Naive thymus-derived CD4-positive, alpha-beta T cell (primary cell): ENCODE data around the gene EPS8L2. TPM values are rescaled to one million over a fixed set of nuclear protein-coding genes. Genes with fewer than 3 reads are reported as not detected.

Source experiments
- ATAC-seq: fragments of 150-1000 bp; cut with Tn5 transposase; 2 replicates; pipeline ENCODE4 v1.10.0; 2021; ENCODE audit warnings: mild to moderate bottlenecking, moderate library complexity
- CTCF ChIA-PET: fragments of 350-600 bp; sonication (Branson Sonifier 250); formaldehyde crosslinking; loops from one replicate; lab custom pipeline; 2021; ENCODE audit warnings: antibody characterized with exemption; lab: Charles Lee
- POLR2A ChIA-PET: fragments of 350-600 bp; sonication (Branson Sonifier 250); formaldehyde crosslinking; loops from one replicate; lab custom pipeline; 2021; ENCODE audit warnings: antibody characterized with exemption, inconsistent platforms; lab: Charles Lee
- DNase-seq, 9 donors: peaks; one replicate each; pipeline versions ENCODE4 v3.0.0 to v3.0.0-alpha.2; 2020 to 2022; ENCODE audit warnings: mixed read lengths in 1 of 9
- H3K27ac ChIP-seq: one replicate; pipeline ENCODE4 v1.7.0; 2013; ENCODE audit warnings: mild to moderate bottlenecking, low read depth, low read length, moderate library complexity
- H3K27me3 ChIP-seq, 2 donors: one replicate each; pipeline ENCODE4 v1.7.0; 2013; ENCODE audit warnings: low read length in 2 of 2, mild to moderate bottlenecking in 2 of 2, moderate library complexity in 2 of 2; ENCODE audit not compliant: control insufficient read depth in 2 of 2, insufficient read depth in 2 of 2
- H3K36me3 ChIP-seq, 3 experiments: 1 replicate in 2 of 3; 2 replicates in 1 of 3; pipeline ENCODE4 v1.7.0; 2013; ENCODE audit warnings: low read length in 3 of 3, mild to moderate bottlenecking in 3 of 3, moderate library complexity in 1 of 3; ENCODE audit not compliant: insufficient read depth in 3 of 3, control insufficient read depth in 2 of 3
- H3K4me1 ChIP-seq, 2 donors: one replicate each; pipeline ENCODE4 v1.7.0; 2013; ENCODE audit warnings: low read length in 2 of 2, mild to moderate bottlenecking in 2 of 2, moderate library complexity in 1 of 2; ENCODE audit not compliant: control insufficient read depth in 2 of 2, insufficient read depth in 2 of 2
- H3K4me3 ChIP-seq: 2 replicates; pipeline ENCODE4 v1.7.0; 2013; ENCODE audit warnings: mild to moderate bottlenecking, low read length
- H3K9me3 ChIP-seq, 3 experiments: 1 replicate in 2 of 3; 2 replicates in 1 of 3; pipeline ENCODE4 v1.7.0; 2013; ENCODE audit warnings: low read length in 3 of 3; ENCODE audit not compliant: control insufficient read depth in 2 of 3
- H3K27ac Mint-ChIP-seq, 9 donors: one replicate each; pipeline ENCODE4 v1.8.0; 2020 to 2022; ENCODE audit warnings: mixed read lengths in 9 of 9, mild to moderate bottlenecking in 8 of 9, moderate library complexity in 5 of 9, inconsistent platforms in 2 of 9
- H3K27me3 Mint-ChIP-seq, 5 donors: one replicate each; pipeline ENCODE4 v1.8.0; 2021 to 2022; ENCODE audit warnings: mixed read lengths in 5 of 5, mild to moderate bottlenecking in 1 of 5
- H3K36me3 Mint-ChIP-seq, 5 donors: one replicate each; pipeline ENCODE4 v1.8.0; 2020 to 2022; ENCODE audit warnings: mixed read lengths in 5 of 5, mild to moderate bottlenecking in 3 of 5, inconsistent platforms in 1 of 5
- H3K4me1 Mint-ChIP-seq, 7 donors: one replicate each; pipeline ENCODE4 v1.8.0; 2020 to 2022; ENCODE audit warnings: mixed read lengths in 7 of 7, mild to moderate bottlenecking in 3 of 7, inconsistent platforms in 1 of 7
- H3K4me3 Mint-ChIP-seq, 10 donors: one replicate each; pipeline ENCODE4 v1.8.0; 2020 to 2022; ENCODE audit warnings: mild to moderate bottlenecking in 10 of 10, mixed read lengths in 10 of 10, moderate library complexity in 6 of 10, inconsistent platforms in 2 of 10
- H3K9me3 Mint-ChIP-seq, 11 donors: one replicate each; pipeline ENCODE4 v1.8.0; 2020 to 2022; ENCODE audit warnings: mixed read lengths in 11 of 11, mild to moderate bottlenecking in 4 of 11, inconsistent platforms in 1 of 11, moderate library complexity in 1 of 11
- intact Hi-C, 2 donors: fragments of 100-400 bp; cut with micrococcal nuclease; formaldehyde crosslinking; loops; one replicate each; pipeline ENCODE4 v1.15.1; 2023
- polyA plus RNA-seq, 2 donors: library from polyadenylated mRNA; unstranded; fragments of 300-500 nt; fragmentation: Illumina TruSeq; gene quantifications; one replicate each; pipeline ENCODE4 v1.2.3, GENCODE V29; 2021
- total RNA-seq, 6 experiments: library from RNA in 5 of 6; stranded (reverse) in 5 of 6; gene quantifications; 1 replicate in 5 of 6; 2 replicates in 1 of 6; pipeline ENCODE4 v1.2.3 and lab custom pipeline; 2021 to 2026

EPS8L2 gene
- total and polyA plus RNA-seq, 7 experiments from 2014 or later, result 4.5 to 16.6 (median 7.4) TPM

DNA sequence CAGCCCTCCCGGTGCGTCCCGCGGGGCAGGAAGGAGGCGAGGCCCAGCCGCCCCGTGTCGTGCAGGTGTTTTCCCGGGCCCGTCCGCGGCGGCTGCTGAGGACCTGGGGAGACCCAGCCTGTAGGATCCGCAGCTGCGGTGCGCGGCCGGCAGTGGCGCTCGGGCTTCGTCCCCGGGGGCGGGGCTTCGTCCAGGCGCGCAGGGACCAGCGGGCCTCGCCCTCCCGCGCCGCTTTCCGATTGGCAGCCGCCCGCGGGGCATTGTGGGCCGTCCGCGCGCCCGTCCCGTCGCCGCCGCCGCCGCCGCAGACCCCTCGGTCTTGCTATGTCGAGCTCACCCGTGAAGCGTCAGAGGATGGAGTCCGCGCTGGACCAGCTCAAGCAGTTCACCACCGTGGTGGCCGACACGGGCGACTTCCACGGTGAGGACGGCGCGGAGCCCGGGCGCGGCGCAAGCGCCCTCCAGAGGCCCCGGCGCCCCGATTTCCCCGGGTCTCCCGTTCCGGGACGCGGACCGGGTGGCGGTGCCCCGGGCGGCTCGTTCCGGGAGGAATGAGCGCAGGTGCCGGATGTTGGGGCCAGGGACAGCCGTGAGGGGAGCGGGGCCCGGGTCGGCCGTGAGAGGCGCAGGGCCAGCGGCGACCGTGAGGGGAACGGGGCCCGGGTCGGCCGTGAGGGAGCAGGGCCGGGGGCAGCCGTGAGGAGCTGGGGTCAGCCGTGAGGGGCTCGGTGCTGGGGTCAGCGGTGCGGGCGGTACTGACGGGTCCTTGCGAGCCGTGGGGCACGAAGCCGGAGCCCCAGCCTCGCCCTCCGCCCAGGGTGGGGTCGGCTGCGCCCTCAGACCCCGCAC lies 41.4 kb downstream of the EPS8L2 start, which contains the start of gene TALDO1:
Gene TALDO1 (plus strand): TSS at position 307 of the 849 bp plus-strand sequence. CDS start 18 bp downstream, at position 325.
- peak; percentile 92 for ATAC-seq
- H3K27ac ChIP-seq, result peak within 1 kb of the TSS; percentile 80
- no peaks in the 10 kb centered on the region for H3K36me3 Mint-ChIP-seq
- H3K27ac Mint-ChIP-seq, result peak within 1 kb of the TSS; percentile 73 to 90 (median 83)
- POLR2A ChIA-PET, result interaction anchor here (0.8 to 3.1 kb wide), 11 partner anchors 10 to 241 kb away, joined by 3 to 21 read pairs (median 4); partner anchors contain the start of genes GATD1, IRF7 and RNH1
- H3K4me3 Mint-ChIP-seq, result peak within 1 kb of the TSS; percentile 80 to 93 (median 88)
- no peaks in the 10 kb centered on the region for H3K9me3 Mint-ChIP-seq
- peaks cover 5 to 28% (median 19%) of the 10 kb centered on the region in 7 donors for H3K4me1 Mint-ChIP-seq
- peak; percentile 54 to 96 (median 60) for DNase-seq
- intact Hi-C loops, result loop anchor here (1.0 to 5.0 kb wide), 7 partner anchors 17 to 180 kb away; partner anchors contain the start of genes AP2A2 (in 1 of the 2), CHID1 (in 1 of the 2) and GATD1 (in 1 of the 2)
- H3K36me3 ChIP-seq, result peaks cover 0 to 5% (median 0%) of the 10 kb centered on the region in 3 experiments
- H3K4me1 ChIP-seq, result peaks cover 10% of the 10 kb centered on the region in 2 donors
- no peaks in the 10 kb centered on the region for H3K9me3 ChIP-seq
- no peaks in the 10 kb centered on the region for H3K27me3 Mint-ChIP-seq
- peak within 1 kb of the TSS; percentile 67 for H3K4me3 ChIP-seq
- no peaks in the 10 kb centered on the region for H3K27me3 ChIP-seq
- CTCF ChIA-PET, result interaction anchor here (0.6 to 2.9 kb wide), 5 partner anchors 17 to 511 kb away, joined by 3 to 8 read pairs (median 3); partner anchors contain the start of gene PSMD13

DNA sequence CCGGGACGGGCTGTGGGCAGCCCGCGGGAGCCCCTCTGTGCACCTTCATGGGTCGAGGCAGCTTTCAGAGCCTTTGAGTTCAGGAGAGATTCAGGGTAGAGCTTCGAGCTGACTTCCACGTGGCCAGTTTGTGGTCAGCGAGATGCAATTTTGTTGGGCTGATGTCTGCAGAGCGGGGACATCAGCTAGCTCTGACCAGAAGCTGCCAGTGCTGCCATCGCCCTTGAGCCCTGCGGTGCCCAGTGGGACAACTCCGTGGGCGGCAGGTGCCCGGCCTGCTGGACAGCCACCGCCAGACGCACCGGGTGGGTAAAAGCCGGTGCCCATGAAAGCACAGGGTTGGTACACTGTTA lies 42.0 kb downstream of the EPS8L2 start:
- Histone ChIP-seq H3K9me3 (no peaks in the 10 kb centered on the region), H3K4me1 (peaks cover 10% of the 10 kb centered on the region in 2 donors), H3K27me3 (no peaks in the 10 kb centered on the region), H3K36me3 (peaks cover 0 to 5% (median 0%) of the 10 kb centered on the region in 3 experiments), H3K27ac (peak overlapping the region; percentile 80), H3K4me3 (peak overlapping the region; percentile 67)
- ChIA-PET CTCF (interaction anchor here (0.7 to 2.9 kb wide), 5 partner anchors 9 to 188 kb away, joined by 3 to 8 read pairs (median 3); no protein-coding TSS in a partner anchor), POLR2A (interaction anchor here (0.8 to 3.1 kb wide), 10 partner anchors 10 to 241 kb away, joined by 3 to 21 read pairs (median 5); partner anchors contain the start of genes GATD1, IRF7, PNPLA2 and RNH1)
- Mint-ChIP-seq H3K4me3 (peak overlapping the region; percentile 74 to 91 (median 86)), H3K4me1 (peaks cover 5 to 34% (median 19%) of the 10 kb centered on the region in 7 donors), H3K27me3 (no peaks in the 10 kb centered on the region), H3K9me3 (no peaks in the 10 kb centered on the region), H3K36me3 (no peaks in the 10 kb centered on the region), H3K27ac (peak overlapping the region in 8 of 9 donors; percentile 58 to 85 (median 72))
- intact Hi-C loops, result loop anchor here in 1 of 2 donors (5.0 kb wide), 2 partner anchors 164 to 179 kb away; partner anchors contain the start of genes AP2A2 and CHID1
- no peak for ATAC-seq
- DNase-seq, result no peak

DNA sequence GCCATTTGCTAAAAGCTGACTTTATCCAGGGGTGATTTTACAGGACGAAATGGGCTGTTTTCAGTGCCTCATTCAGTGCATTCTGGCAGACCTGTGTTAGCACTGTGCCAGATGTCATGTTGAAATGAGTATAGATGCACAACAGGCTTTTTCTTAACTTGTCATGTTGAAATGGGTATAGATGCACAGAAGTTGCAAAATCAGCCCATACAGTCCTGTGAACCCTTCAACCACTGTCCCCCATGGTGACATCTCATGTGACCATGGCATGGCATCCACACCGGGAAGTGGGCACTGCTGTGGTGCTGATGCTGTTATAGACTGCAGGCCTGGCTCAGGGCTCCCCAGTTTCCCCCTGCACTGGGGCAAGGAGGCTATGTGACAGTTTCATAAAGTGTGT lies 43.7 kb downstream of the EPS8L2 start:
- H3K9me3 Mint-ChIP-seq, result no peaks in the 10 kb centered on the region

DNA sequence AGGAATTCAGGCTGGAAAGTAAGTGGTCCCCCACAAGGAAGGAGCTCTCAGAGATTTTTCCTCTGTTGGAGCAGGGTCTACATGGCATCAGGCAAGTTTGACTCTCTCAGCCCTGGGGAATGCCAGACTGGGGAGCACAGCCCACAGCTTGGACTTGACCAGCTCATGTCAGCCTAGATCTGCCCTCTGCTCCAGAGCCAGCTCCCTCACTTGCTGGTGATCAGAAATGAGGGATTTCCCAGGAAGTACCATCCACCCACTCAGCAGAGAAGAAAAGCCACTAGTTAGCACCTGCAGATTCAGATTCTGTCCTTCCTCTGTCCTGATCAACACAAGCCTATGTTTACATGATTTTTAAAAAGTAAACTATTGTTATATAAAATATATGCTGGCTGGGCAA lies 54.2 kb downstream of the EPS8L2 start:
- no peak overlapping the region for H3K4me3 ChIP-seq
- Mint-ChIP-seq H3K4me1 (peaks cover 0 to 6% (median 0%) of the 10 kb centered on the region in 7 donors), H3K27me3 (no peaks in the 10 kb centered on the region), H3K36me3 (peaks cover 0 to 21% (median 4%) of the 10 kb centered on the region in 5 donors), H3K4me3 (no peak overlapping the region), H3K27ac (peak overlapping the region in 1 of 9 donors; percentile 29), H3K9me3 (no peaks in the 10 kb centered on the region)
- H3K27ac ChIP-seq, result no peak overlapping the region
- intact Hi-C loops, result no loop called here
- ChIA-PET POLR2A (interaction anchor here (0.8 to 1.4 kb wide), 4 partner anchors 12 to 17 kb away, joined by 3 to 5 read pairs (median 3); no protein-coding TSS in a partner anchor), CTCF (no interaction called here)
- no peaks in the 10 kb centered on the region for H3K4me1 ChIP-seq
- DNase-seq, result no peak
- H3K9me3 ChIP-seq, result no peaks in the 10 kb centered on the region
- peaks cover 0 to 81% (median 12%) of the 10 kb centered on the region in 3 experiments for H3K36me3 ChIP-seq
- no peaks in the 10 kb centered on the region for H3K27me3 ChIP-seq
- ATAC-seq, result no peak

More for the DNA sequence above, 43.7 kb downstream of the EPS8L2 start:
- Histone ChIP-seq H3K4me3 (no peak overlapping the region), H3K27me3 (no peaks in the 10 kb centered on the region), H3K9me3 (no peaks in the 10 kb centered on the region), H3K27ac (no peak overlapping the region), H3K36me3 (peaks cover 0 to 5% (median 0%) of the 10 kb centered on the region in 3 experiments), H3K4me1 (peaks cover 10% of the 10 kb centered on the region in 2 donors)
- no peak for ATAC-seq
- POLR2A ChIA-PET, result interaction anchor here (1.2 to 2.2 kb wide), 2 partner anchors 12 to 112 kb away, joined by 3 to 8 read pairs; no protein-coding TSS in a partner anchor
- Mint-ChIP-seq H3K36me3 (no peaks in the 10 kb centered on the region), H3K4me3 (peak overlapping the region in 8 of 10 donors; percentile 7 to 77 (median 46)), H3K27me3 (no peaks in the 10 kb centered on the region), H3K4me1 (peaks cover 5 to 34% (median 19%) of the 10 kb centered on the region in 7 donors), H3K27ac (peak overlapping the region in 3 of 9 donors; percentile 14 to 49 (median 28))
- CTCF ChIA-PET, result no interaction called here
- intact Hi-C loops, result loop anchor here in 1 of 2 donors (5.0 kb wide), 2 partner anchors 163 to 178 kb away; partner anchors contain the start of genes AP2A2 and CHID1
- DNase-seq, result no peak

DNA sequence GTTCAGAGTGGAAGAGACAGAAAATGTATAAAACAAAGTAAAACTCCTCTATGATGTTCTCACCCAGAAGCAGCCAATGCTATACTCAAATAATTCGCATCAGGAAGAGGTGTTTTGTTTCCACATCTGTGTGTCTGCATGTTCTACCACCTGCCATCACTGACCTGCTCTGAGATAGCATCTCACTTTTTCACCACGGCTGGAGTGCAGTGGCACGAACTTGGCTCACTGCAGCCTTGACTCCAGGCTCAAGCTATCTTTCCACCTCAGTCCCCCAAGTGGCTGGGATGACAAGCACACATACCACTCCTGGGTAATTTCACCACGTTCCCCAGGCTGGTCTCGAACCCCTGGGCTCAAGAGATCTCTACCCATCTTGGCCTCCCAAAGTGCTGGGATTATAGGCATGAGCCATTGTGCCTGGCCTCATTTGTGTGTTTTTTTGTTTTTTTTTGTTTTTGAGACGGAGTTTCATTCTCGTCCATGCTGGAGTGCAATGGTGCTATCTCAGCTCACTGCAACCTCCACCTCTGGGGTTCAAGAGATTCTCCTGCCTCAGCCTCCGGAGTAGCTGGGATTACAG lies 55.6 kb downstream of the EPS8L2 start:
- Mint-ChIP-seq H3K9me3 (no peaks in the 10 kb centered on the region), H3K27me3 (no peaks in the 10 kb centered on the region), H3K36me3 (peaks cover 0 to 22% (median 4%) of the 10 kb centered on the region in 5 donors), H3K4me1 (peaks cover 0 to 8% (median 0%) of the 10 kb centered on the region in 7 donors), H3K27ac (peak overlapping the region in 1 of 9 donors; percentile 65), H3K4me3 (no peak overlapping the region)
- Histone ChIP-seq H3K9me3 (no peaks in the 10 kb centered on the region), H3K4me1 (no peaks in the 10 kb centered on the region), H3K4me3 (no peak overlapping the region), H3K36me3 (peaks cover 0 to 82% (median 12%) of the 10 kb centered on the region in 3 experiments), H3K27ac (no peak overlapping the region), H3K27me3 (no peaks in the 10 kb centered on the region)
- intact Hi-C loops, result no loop called here
- ChIA-PET CTCF (interaction anchor here (0.6 kb wide), 1 partner anchor 35 kb away, joined by 3 read pairs; no protein-coding TSS in a partner anchor), POLR2A (interaction anchor here (0.6 to 0.9 kb wide), 2 partner anchors 65 to 69 kb away, joined by 3 read pairs; no protein-coding TSS in a partner anchor)
- DNase-seq (no peak), ATAC-seq (no peak)
